ENCODE results near the gene RGS4.

DNA sequence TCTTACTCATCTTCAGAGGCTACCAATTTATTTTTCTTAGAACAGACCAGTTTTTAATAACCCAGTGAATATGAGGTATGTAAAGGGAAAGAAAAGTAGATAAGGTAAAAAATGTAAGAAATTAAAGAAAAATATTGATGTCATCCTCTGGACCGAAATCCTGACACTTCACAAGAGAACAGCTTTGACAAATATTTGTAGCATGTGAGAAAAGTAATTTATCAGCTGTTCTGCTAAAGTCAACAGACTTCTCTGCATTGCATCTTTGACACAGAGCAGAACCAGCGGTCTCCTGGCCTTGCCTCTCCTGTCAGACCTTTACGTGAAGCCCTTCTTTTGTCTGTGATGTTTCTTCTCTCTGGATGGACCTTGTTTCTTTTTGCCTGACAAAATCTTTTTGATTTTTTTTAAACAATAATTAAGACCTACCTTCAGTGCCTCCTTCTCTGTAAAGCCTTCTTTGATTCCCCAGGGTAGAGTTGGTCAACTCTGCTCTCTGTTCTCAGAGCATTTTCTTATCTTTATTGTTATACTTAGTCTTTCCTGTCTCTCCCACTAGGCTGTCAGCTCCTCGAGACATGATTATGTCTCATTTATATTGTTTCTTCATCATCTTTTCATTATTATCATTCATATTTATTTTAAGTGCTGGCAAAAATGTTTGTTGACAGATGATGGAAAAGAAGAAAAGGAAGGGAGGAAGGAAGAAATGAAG lies 35.4 kb downstream of the RGS4 start:
- TF ChIP-seq, protein P1, sequence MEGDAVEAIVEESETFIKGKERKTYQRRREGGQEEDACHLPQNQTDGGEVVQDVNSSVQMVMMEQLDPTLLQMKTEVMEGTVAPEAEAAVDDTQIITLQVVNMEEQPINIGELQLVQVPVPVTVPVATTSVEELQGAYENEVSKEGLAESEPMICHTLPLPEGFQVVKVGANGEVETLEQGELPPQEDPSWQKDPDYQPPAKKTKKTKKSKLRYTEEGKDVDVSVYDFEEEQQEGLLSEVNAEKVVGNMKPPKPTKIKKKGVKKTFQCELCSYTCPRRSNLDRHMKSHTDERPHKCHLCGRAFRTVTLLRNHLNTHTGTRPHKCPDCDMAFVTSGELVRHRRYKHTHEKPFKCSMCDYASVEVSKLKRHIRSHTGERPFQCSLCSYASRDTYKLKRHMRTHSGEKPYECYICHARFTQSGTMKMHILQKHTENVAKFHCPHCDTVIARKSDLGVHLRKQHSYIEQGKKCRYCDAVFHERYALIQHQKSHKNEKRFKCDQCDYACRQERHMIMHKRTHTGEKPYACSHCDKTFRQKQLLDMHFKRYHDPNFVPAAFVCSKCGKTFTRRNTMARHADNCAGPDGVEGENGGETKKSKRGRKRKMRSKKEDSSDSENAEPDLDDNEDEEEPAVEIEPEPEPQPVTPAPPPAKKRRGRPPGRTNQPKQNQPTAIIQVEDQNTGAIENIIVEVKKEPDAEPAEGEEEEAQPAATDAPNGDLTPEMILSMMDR (IDR thresholded peaks at IDR 0.05) = no peak
- TF ChIP-seq POLR2AphosphoS5 (IDR thresholded peaks at IDR 0.05) (no peak), POLR2A (IDR thresholded peaks at IDR 0.05) (no peak)
